Measurements from ENCODE around the gene IKZF3. TPM values are rescaled to one million over a fixed set of nuclear protein-coding genes. Genes with fewer than 3 reads are reported as not detected.
"Not testable (repeated sequence)": the region's sequence is repeated elsewhere in the genome, so short reads cannot be mapped to it uniquely, and the experiment has no call there.

Gene IKZF3
- total RNA-seq, 1 experiment from 2014 or later: 0.08 TPM

- DNase-seq (ENCODE audit: low read depth, low spot score): peak; percentile 28
- in situ Hi-C loops (cut with HindIII; ENCODE audit: low pct_unique_long_range_greater_than_20kb, low sequenced_read_pairs): no loop called here
Measured at GRCh38 chr17:39753514-39754160, 110.5 kb downstream of the IKZF3 start.

GRCh38 chr17:39752241-39752881 lies 111.8 kb downstream of the IKZF3 start:
- DNase-seq (ENCODE audit: low read depth, low spot score): no peak
- in situ Hi-C loops (cut with HindIII; ENCODE audit: low pct_unique_long_range_greater_than_20kb, low sequenced_read_pairs): no loop called here

- no peak for DNase-seq (ENCODE audit: low read depth, low spot score)
- in situ Hi-C loops (cut with HindIII; ENCODE audit: low pct_unique_long_range_greater_than_20kb, low sequenced_read_pairs): no loop called here
Measured at GRCh38 chr17:39751637-39752036, 112.5 kb downstream of the IKZF3 start.

DNA sequence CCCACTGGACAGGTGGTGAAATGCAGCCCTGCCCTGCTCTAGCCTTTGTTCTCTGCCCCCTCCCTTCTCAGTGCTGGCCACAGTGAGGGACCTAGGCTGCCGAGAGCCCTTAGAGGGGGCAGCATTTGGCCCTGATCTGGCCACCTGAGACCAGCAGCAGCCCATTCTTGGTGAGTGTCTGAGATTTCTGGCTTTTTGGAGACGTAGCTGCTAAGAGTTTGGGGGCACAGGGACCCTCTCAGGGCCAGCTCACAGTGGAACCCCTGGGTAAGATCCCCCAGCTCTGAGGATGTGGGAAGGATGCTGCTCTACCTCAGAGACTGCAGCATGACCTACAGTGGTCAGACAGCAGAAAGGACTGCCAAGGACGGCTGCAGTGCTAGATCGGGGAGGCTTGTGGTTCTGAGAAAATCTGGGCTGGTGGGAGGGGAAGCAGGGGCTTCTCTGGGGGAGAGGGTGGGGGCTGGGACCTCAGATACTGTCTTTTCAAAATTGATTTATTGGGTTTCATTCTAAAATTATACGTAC lies 113.0 kb downstream of the IKZF3 start:
- DNase-seq (ENCODE audit: low read depth, low spot score): no peak
- in situ Hi-C loops (cut with HindIII; ENCODE audit: low pct_unique_long_range_greater_than_20kb, low sequenced_read_pairs): no loop called here

DNA sequence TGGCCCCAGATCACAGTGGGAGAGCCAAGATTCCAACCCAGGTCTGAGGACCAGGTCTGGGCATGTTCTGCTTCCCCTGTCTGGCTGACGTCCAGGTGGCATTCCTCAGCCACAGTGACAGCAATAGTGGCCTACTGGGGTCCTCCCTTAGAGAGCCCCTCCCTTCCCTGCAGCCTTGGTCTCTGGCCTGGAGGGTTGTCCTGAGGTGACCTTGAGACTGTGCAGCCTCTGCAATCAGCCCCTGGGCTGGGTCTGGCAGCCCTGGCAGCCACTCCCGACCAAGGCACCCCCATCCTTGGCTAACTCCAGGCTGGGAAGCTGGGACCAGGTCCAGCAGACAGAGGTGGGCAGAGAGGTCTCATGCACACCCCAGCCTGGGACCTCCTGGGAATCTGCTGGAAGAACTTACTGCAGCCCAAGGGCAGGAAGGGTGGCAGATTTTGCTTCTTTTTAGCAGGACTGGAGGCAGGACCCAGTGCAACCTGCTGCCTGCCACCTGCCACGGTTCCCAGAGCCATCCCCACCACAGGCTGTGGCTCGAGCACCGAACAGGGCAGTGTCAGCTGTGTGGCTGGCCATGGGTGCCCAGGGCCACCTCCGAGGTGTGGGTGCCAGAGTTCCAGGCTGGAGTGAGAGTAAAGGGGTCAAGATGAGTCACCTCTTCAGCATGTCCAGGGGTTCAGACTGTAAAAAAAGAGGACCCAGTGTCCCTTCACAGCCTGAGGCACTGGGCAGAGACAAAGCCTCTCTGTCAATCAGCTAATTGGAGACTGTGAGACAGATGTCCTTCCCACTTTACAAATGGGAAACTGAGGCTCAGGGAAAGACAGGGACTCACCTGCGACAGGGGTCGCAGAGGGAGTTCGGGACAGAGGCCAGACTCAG lies 113.7 kb downstream of the IKZF3 start:
- no peak for DNase-seq (ENCODE audit: low read depth, low spot score)
- in situ Hi-C loops (cut with HindIII; ENCODE audit: low pct_unique_long_range_greater_than_20kb, low sequenced_read_pairs): no loop called here

- DNase-seq (ENCODE audit: low read depth, low spot score); in situ Hi-C loops (cut with HindIII; ENCODE audit: low pct_unique_long_range_greater_than_20kb, low sequenced_read_pairs): not testable (repeated sequence)
Measured at GRCh38 chr17:39748444-39749034, 115.6 kb downstream of the IKZF3 start.

- DNase-seq (ENCODE audit: low read depth, low spot score): no peak
- in situ Hi-C loops (cut with HindIII; ENCODE audit: low pct_unique_long_range_greater_than_20kb, low sequenced_read_pairs): no loop called here
Measured at GRCh38 chr17:39747745-39748144, 116.4 kb downstream of the IKZF3 start.

GRCh38 chr17:39746145-39746461 lies 118.0 kb downstream of the IKZF3 start:
- in situ Hi-C loops (cut with HindIII; ENCODE audit: low pct_unique_long_range_greater_than_20kb, low sequenced_read_pairs): no loop called here
- no peak for DNase-seq (ENCODE audit: low read depth, low spot score)

DNA sequence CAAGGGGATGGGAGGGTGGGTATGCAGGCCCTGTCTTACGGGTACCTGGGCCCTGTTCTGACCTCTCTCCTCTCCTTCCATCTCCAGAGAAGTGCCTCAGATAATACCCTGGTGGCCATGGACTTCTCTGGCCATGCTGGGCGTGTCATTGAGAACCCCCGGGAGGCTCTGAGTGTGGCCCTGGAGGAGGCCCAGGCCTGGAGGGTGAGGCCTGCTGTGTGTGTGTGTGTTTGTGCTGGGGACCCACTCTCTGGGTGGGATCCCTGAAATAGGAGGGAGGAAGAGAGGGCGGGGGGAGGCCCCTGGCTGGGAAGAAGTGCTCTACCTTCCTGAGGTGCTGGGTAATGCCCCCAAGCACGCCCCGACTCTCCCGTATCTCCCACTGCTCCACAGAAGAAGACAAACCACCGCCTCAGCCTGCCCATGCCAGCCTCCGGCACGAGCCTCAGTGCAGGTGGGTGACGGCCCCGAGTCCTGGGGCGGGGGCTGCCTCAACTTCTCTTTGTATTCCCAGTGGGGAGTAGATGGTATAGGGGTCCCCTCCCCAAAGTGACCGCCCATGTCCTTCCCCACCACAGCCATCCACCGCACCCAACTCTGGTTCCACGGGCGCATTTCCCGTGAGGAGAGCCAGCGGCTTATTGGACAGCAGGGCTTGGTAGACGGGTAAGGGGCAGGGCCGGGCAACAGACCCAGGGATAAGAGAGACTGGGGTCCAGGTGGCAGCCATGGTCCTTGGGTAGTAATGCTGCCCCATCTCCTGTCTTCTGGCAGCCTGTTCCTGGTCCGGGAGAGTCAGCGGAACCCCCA lies 118.6 kb downstream of the IKZF3 start:
- no peak for DNase-seq (ENCODE audit: low read depth, low spot score)
- in situ Hi-C loops (cut with HindIII; ENCODE audit: low pct_unique_long_range_greater_than_20kb, low sequenced_read_pairs): no loop called here

DNA sequence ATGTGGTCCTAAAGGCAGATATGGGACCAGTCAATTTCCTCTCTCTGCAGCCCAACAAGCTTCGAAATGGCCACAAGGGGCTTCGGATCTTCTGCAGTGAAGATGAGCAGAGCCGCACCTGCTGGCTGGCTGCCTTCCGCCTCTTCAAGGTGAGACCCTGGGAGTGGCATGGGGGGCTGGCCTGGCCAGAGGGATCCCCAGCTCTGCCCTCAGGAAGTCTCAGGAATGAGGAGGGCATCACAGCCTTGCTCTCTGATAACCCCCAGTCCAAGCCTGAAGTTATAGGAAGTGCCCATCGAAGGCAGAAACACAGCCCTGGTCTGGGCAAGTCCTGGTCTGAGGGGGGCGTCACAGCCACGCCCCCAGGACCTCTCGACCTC lies 119.3 kb downstream of the IKZF3 start:
- in situ Hi-C loops (cut with HindIII; ENCODE audit: low pct_unique_long_range_greater_than_20kb, low sequenced_read_pairs): no loop called here
- no peak for DNase-seq (ENCODE audit: low read depth, low spot score)

- DNase-seq (ENCODE audit: low read depth, low spot score): no peak
- in situ Hi-C loops (cut with HindIII; ENCODE audit: low pct_unique_long_range_greater_than_20kb, low sequenced_read_pairs): no loop called here
Measured at GRCh38 chr17:39744075-39744835, 119.9 kb downstream of the IKZF3 start.

DNA sequence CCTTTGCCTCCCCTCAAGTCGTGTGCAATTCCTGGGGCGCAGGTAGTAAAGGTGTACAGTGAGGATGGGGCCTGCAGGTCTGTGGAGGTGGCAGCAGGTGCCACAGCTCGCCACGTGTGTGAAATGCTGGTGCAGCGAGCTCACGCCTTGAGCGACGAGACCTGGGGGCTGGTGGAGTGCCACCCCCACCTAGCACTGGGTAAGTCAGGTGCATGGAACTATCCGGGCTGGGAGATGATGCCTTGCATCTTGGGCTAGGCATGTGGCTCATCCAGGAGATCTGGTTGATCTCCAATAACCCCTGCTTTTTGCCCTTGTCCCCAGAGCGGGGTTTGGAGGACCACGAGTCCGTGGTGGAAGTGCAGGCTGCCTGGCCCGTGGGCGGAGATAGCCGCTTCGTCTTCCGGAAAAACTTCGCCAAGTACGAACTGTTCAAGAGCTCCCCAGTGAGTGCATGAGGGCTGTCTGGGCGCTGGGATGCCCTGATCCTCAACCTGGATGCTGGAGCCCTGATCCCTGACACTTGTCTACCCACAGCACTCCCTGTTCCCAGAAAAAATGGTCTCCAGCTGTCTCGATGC lies 121.2 kb downstream of the IKZF3 start:
- in situ Hi-C loops (cut with HindIII; ENCODE audit: low pct_unique_long_range_greater_than_20kb, low sequenced_read_pairs): no loop called here
- DNase-seq (ENCODE audit: low read depth, low spot score): no peak

DNA sequence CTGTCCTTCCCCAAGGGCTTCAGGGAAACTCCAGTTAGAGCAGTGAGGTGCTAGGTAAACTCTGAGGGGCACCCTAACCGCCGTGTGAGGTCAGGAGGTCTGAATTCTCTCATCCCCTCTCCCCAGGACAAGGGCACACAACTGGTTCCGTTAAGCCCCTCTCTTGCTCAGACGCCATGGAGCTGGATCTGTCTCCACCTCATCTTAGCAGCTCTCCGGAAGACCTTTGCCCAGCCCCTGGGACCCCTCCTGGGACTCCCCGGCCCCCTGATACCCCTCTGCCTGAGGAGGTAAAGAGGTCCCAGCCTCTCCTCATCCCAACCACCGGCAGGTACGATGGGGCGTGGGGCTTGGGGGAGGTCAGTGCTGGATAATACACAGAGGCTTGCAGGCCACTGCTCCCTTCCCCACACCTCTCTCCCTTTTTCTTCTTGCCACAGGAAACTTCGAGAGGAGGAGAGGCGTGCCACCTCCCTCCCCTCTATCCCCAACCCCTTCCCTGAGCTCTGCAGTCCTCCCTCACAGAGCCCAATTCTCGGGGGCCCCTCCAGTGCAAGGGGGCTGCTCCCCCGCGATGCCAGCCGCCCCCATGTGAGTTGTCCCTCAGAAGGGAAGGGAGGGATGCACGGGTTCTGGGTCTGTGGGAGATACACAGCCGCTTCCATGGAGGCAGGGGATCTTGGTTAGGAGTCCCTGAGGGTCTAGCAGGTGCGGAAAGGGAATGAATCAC lies 121.8 kb downstream of the IKZF3 start:
- in situ Hi-C loops (cut with HindIII; ENCODE audit: low pct_unique_long_range_greater_than_20kb, low sequenced_read_pairs): no loop called here

DNA sequence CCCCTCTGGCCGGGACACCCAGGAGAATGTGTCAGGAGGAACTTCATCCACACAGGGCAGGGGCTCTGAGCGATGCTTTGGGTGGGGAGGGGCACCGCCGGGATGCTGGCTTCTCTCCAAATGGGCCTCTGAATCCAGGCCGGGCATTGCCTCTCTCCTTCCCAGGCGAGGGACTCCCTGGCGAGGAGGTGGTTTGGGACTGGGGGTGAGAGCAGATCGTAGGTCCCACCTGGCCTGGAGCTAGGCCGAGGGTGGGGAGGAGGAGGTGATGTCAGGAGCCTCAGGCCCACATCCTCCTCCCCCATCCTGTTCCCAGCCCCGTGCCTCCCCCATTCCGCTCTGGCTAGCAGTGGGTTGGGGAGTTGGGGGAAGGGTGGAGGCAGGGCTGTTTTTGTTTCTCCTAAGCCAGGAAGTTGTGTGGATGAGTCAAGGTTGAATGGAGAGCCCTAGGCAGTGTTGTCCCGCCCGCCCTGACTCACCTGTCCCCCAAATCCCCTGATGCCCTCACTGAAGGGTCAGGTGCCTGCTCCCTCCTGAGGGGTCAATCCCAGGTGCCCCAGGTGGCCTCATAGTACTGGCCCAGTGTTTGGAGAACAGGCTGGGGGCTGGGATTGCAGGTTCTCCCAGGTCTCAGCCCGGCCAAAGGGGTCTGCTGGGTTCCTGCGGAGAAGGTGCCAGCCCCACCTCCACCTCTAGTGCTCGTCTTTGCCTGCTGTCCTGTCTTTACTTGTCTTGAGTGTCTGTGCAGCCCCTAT lies 123.6 kb downstream of the IKZF3 start:
- no peak for DNase-seq (ENCODE audit: low read depth, low spot score)
- in situ Hi-C loops (cut with HindIII; ENCODE audit: low pct_unique_long_range_greater_than_20kb, low sequenced_read_pairs): no loop called here

More for the DNA sequence above, 121.8 kb downstream of the IKZF3 start:
- no peak for DNase-seq (ENCODE audit: low read depth, low spot score)

DNA sequence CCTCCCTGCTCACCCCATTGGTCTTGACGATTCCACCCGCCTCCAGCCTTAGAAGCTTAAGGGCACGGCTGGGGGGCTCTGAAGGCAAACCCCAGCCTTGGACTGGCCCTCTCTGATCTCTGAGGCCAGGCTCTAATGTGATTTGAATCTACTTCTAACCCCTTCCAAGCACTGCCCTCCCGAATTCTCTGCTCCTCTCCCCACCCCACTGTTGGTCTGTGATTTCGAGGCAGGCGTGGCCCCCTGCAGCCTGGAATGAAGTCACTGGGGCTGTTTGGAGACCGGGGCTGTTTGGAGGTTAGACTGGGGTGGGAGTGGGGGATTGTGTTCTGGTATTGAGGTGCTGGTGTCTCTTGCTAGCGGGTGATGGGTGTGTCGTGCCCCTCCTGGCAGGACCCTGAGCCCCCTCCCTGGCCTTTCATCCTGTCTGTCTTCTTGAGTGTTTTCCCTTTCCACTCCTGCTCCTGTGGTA lies 124.2 kb downstream of the IKZF3 start:
- no peak for DNase-seq (ENCODE audit: low read depth, low spot score)
- in situ Hi-C loops (cut with HindIII; ENCODE audit: low pct_unique_long_range_greater_than_20kb, low sequenced_read_pairs): no loop called here
